ENCODE data around the gene GPT2.

DNA sequence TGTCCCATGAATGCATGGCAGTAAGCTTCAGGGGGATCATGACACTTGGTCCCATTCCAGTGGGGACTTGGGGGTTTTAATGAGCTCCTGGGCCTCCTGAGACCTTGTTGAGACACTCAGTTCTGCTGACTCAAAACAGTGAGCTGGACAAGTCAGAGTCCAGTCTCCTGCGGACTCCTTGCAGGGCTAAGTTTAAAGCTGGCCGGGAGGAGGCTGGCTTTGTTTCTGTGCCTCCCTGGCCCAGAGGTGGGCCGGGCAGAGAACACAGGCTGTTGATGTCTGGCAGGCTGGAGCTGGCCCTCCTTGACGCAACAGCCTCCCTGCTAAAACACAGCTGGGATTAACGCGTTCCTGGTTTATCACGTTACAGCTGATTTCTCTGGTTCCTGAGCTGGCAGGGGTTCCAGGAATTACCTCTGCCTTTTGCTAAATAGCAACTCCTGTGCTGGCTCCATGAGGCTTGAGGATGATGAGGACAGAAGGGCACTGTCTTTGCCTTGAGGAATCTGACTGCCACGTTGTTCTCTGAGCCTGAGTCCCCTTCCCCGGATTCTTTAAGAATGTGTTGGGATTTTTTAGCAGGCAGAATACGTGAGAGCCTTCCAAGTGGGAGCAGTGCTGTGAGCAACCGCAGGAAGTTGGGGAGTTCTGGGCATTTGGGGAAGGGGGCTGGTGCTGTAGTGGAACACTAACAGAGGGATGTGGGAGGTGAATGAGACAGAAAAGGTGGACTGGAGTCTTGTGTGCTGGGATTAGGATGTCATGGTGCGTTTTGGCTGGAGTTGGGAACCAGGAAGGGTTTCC lies 2.0 kb downstream of the GPT2 start:
- TF ChIP-seq, protein P1, sequence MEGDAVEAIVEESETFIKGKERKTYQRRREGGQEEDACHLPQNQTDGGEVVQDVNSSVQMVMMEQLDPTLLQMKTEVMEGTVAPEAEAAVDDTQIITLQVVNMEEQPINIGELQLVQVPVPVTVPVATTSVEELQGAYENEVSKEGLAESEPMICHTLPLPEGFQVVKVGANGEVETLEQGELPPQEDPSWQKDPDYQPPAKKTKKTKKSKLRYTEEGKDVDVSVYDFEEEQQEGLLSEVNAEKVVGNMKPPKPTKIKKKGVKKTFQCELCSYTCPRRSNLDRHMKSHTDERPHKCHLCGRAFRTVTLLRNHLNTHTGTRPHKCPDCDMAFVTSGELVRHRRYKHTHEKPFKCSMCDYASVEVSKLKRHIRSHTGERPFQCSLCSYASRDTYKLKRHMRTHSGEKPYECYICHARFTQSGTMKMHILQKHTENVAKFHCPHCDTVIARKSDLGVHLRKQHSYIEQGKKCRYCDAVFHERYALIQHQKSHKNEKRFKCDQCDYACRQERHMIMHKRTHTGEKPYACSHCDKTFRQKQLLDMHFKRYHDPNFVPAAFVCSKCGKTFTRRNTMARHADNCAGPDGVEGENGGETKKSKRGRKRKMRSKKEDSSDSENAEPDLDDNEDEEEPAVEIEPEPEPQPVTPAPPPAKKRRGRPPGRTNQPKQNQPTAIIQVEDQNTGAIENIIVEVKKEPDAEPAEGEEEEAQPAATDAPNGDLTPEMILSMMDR (IDR thresholded peaks at IDR 0.05): no peak
- no peak for TF ChIP-seq POLR2AphosphoS5 (IDR thresholded peaks at IDR 0.05)
